ENCODE data around the gene RELL2.

DNA sequence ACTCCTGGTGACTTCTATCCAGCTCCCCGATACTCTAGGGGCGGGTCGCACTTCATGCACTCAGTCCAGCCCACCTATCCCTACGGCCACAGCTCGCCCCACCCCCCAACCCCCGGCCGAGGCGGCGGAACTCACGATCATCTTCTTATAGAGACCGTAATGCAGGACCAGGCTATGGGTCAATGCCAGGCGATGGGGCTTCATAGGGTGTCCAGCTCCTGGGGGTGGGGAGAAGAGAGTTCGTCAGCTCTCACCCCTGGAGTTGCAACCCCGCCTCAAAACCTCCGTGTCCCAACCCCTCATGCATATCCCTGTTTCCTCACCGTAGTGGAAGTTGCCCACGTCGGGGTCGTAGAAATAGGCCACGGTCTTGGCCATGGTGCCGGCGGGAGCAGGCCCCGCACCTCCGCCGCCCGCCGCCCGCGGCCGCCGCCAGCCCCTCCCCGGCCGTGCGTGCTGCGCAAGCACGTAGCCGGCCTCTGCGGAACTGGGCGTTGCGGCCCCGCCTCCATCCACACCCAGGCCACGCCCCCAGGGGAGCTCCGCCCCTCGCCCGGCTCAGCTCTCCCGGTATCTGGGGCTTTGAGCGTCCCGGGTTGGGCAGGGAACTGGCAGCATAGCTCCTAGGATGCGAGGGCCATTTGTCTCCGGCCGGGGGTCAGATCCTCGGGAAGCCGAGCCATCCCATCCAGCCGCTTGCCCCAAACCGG, at the start of gene RELL2, which contains the start of gene HDAC3:
- TF ChIP-seq, protein P1, sequence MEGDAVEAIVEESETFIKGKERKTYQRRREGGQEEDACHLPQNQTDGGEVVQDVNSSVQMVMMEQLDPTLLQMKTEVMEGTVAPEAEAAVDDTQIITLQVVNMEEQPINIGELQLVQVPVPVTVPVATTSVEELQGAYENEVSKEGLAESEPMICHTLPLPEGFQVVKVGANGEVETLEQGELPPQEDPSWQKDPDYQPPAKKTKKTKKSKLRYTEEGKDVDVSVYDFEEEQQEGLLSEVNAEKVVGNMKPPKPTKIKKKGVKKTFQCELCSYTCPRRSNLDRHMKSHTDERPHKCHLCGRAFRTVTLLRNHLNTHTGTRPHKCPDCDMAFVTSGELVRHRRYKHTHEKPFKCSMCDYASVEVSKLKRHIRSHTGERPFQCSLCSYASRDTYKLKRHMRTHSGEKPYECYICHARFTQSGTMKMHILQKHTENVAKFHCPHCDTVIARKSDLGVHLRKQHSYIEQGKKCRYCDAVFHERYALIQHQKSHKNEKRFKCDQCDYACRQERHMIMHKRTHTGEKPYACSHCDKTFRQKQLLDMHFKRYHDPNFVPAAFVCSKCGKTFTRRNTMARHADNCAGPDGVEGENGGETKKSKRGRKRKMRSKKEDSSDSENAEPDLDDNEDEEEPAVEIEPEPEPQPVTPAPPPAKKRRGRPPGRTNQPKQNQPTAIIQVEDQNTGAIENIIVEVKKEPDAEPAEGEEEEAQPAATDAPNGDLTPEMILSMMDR (IDR thresholded peaks at IDR 0.05) = no peak
- TF ChIP-seq ZFX (IDR thresholded peaks at IDR 0.05; ENCODE audit: borderline replicate concordance) = no peak

Measured in 22Rv1 (cell line).